ENCODE measurements around the gene TBC1D8B. TPM values are rescaled to one million over a fixed set of nuclear protein-coding genes. Genes with fewer than 3 reads are reported as not detected.
"Not testable (repeated sequence)": the region's sequence is repeated elsewhere in the genome, so short reads cannot be mapped to it uniquely, and the experiment has no call there.

TBC1D8B gene
- 8.4 TPM for total RNA-seq

DNA sequence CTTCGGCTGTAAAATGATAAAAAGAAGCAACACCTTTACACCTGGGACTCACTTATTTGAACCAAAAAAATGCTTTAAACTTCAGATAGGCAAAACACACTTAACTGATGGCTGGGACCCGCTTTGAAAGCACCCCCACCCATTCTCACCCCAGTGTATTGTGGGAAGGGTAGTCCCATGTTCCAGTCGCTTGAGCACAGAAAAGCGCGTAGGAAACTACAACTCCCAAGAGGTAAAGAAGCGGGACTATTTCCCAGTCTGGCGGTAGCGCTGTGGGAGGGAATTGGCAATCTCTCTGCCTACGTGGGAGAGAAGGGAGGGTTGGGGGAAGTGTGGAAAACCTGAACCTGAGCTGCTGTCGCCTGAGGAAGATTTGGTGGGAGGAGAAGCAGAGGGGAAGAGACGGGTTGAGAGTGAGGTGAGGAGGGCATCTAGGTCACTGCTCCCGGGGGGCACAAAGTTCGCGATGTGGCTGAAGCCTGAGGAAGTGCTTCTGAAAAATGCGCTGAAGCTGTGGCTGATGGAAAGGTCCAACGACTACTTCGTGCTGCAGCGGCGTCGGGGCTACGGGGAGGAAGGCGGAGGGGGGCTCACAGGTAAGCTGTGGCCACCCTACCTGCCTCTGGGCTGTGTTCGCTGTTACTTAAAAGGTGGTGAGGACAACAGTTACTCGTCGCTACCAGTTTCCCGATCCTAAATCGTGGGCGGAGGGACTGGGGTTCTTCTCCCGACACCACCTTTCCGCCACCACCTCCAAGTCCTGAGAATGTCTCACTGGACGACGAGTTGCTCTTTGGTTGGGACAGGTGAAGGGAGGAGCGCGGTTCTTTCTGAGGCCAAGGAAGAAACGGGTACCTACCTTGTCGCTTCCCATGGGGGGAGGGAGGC is at the start of gene TBC1D8B:
TSS of gene TBC1D8B (plus strand) at position 286 of the 888 bp plus-strand sequence. CDS start at position 467, 181 bp downstream.
- no peaks in the 10 kb centered on the region for H3K36me3 ChIP-seq (ENCODE audit: control insufficient read depth in 3 of 3, insufficient read depth in 3 of 3, low read length in 3 of 3)
- H3K4me3 ChIP-seq (ENCODE audit: low read length in 3 of 3), result peak within 1 kb of the TSS; percentile 81 to 86 (median 85)
- peak within 1 kb of the TSS; percentile 76 to 79 (median 79) for H3K9ac ChIP-seq (ENCODE audit: low read depth in 1 of 3, low read length in 3 of 3)
- peaks cover 0 to 7% (median 2%) of the 10 kb centered on the region in 3 donors for H3K4me1 ChIP-seq (ENCODE audit: control insufficient read depth in 3 of 3, insufficient read depth in 3 of 3, low read length in 3 of 3)
- H3K9me3 ChIP-seq (ENCODE audit: control insufficient read depth in 3 of 3, low read length in 3 of 3), result no peaks in the 10 kb centered on the region
- H3K27me3 ChIP-seq (ENCODE audit: control insufficient read depth in 3 of 3, insufficient read depth in 3 of 3, low read length in 3 of 3), result peaks cover 0 to 31% (median 0%) of the 10 kb centered on the region in 3 donors
- no peak within 1 kb of the TSS for H3K27ac ChIP-seq (ENCODE audit: low read depth, low read length)

DNA sequence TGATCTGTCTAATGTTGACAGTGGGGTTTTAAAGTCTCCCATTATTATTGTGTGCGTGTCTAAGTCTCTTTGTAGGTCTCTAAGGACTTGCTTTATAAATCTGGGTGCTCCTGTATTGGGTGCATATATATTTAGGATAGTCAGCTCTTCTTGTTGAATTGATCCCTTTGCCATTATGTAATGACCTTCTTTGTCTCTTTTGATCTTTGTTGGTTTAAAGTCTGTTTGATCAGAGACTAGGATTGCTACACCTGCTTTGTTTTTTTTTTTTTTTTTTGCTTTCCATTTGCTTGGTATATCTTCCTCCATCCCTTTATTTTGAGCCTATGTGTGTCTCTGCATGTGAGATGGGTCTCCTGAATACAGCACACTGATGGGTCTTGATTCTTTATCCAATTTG is 33.2 kb upstream of the TBC1D8B start:
- not testable (repeated sequence) for H3K9ac ChIP-seq (ENCODE audit: low read depth in 1 of 3, low read length in 3 of 3); H3K4me3 ChIP-seq (ENCODE audit: low read length in 3 of 3); H3K27me3 ChIP-seq (ENCODE audit: control insufficient read depth in 3 of 3, insufficient read depth in 3 of 3, low read length in 3 of 3); H3K27ac ChIP-seq (ENCODE audit: low read depth, low read length); H3K4me1 ChIP-seq (ENCODE audit: control insufficient read depth in 3 of 3, insufficient read depth in 3 of 3, low read length in 3 of 3); H3K36me3 ChIP-seq (ENCODE audit: control insufficient read depth in 3 of 3, insufficient read depth in 3 of 3, low read length in 3 of 3); H3K9me3 ChIP-seq (ENCODE audit: control insufficient read depth in 3 of 3, low read length in 3 of 3)

DNA sequence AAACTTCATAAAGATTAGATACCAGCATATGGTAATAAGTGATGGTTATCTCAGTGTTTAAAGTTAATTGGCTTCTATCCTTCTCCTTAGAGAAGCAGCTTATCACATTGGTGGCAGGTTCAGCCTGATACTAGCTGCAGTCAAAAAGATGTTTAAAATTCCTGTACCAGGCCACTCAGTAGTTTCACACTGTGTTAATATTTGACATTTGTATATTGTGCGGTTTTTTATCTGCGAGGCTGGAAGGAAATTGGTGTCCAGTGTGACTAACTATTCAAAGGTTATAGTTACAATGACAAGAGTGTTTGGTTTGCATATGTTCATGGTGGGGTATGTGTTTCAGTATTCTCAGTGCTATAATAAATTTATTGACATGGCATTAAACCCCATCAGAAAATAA is 27.5 kb upstream of the TBC1D8B start:
- no peak overlapping the region for H3K27ac ChIP-seq (ENCODE audit: low read depth, low read length)
- H3K4me3 ChIP-seq (ENCODE audit: low read length in 3 of 3), result no peak overlapping the region
- no peaks in the 10 kb centered on the region for H3K4me1 ChIP-seq (ENCODE audit: control insufficient read depth in 3 of 3, insufficient read depth in 3 of 3, low read length in 3 of 3)
- no peaks in the 10 kb centered on the region for H3K27me3 ChIP-seq (ENCODE audit: control insufficient read depth in 3 of 3, insufficient read depth in 3 of 3, low read length in 3 of 3)
- H3K9ac ChIP-seq (ENCODE audit: low read depth in 1 of 3, low read length in 3 of 3), result no peak overlapping the region
- H3K36me3 ChIP-seq (ENCODE audit: control insufficient read depth in 3 of 3, insufficient read depth in 3 of 3, low read length in 3 of 3), result no peaks in the 10 kb centered on the region
- no peaks in the 10 kb centered on the region for H3K9me3 ChIP-seq (ENCODE audit: control insufficient read depth in 3 of 3, low read length in 3 of 3)

DNA sequence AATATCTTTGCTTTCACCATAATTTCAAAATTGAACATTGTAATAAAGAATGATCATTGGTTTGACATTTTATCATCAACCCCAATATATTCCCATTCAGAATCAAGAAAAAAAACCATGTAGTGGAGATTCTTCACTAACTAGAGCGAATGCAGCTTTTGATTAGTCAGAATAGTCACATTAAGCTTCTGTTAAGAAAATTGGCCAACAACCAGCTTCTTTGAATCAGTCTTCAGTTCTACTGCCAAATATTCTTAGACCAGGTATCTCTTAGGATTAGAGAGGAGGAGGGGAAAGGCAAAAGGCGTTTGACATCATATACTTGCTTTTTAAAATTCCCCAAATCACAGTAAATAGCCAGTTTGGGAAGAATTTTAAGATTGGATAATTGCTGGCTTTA is 22.2 kb upstream of the TBC1D8B start:
- Histone ChIP-seq H3K27me3 (ENCODE audit: control insufficient read depth in 3 of 3, insufficient read depth in 3 of 3, low read length in 3 of 3) (peaks cover 0 to under 1% (median 0%) of the 10 kb centered on the region in 3 donors), H3K9me3 (ENCODE audit: control insufficient read depth in 3 of 3, low read length in 3 of 3) (no peaks in the 10 kb centered on the region), H3K4me3 (ENCODE audit: low read length in 3 of 3) (no peak overlapping the region)

DNA sequence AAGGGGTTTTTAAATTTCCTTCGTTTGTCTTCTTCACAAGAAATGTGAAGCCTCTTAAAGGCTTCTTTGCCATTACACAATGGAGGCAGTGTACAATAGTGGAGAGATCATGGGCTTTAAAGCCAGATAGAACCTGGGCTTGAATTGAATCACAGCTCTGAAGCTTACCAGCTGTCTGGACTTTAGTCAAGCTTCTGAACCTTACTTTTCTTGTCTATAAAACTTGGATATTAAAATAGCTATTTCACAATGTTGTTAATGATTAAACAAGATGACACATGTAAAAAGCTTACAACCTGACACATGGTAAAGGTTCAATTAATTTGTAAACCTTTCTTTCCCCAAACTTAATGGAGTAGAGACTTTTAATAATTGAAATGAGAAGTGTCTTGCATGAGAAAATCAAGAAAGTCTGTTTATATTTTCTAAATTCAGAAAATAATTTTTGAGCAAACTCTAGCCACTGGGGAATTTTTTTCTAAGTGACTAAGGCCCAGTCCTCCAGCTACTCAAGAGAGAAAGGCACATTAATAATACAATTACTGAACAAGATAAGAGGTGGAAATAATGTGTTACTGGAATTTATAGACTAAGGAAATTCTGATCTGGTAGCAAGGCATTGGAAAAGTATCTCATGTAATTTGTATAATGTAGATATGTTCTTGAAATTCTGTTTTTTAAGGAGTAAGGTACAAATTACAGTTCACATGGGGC is 21.7 kb upstream of the TBC1D8B start:
- H3K9ac ChIP-seq (ENCODE audit: low read depth in 1 of 3, low read length in 3 of 3), result no peak overlapping the region
- H3K9me3 ChIP-seq (ENCODE audit: control insufficient read depth in 3 of 3, low read length in 3 of 3), result no peaks in the 10 kb centered on the region
- H3K36me3 ChIP-seq (ENCODE audit: control insufficient read depth in 3 of 3, insufficient read depth in 3 of 3, low read length in 3 of 3), result no peaks in the 10 kb centered on the region
- H3K4me1 ChIP-seq (ENCODE audit: control insufficient read depth in 3 of 3, insufficient read depth in 3 of 3, low read length in 3 of 3), result no peaks in the 10 kb centered on the region
- no peak overlapping the region for H3K27ac ChIP-seq (ENCODE audit: low read depth, low read length)
- H3K4me3 ChIP-seq (ENCODE audit: low read length in 3 of 3), result no peak overlapping the region
- H3K27me3 ChIP-seq (ENCODE audit: control insufficient read depth in 3 of 3, insufficient read depth in 3 of 3, low read length in 3 of 3), result peaks cover 0 to 2% (median 0%) of the 10 kb centered on the region in 3 donors

More for the DNA sequence above, 22.2 kb upstream of the TBC1D8B start:
- Histone ChIP-seq H3K4me1 (ENCODE audit: control insufficient read depth in 3 of 3, insufficient read depth in 3 of 3, low read length in 3 of 3) (no peaks in the 10 kb centered on the region), H3K27ac (ENCODE audit: low read depth, low read length) (no peak overlapping the region), H3K9ac (ENCODE audit: low read depth in 1 of 3, low read length in 3 of 3) (no peak overlapping the region), H3K36me3 (ENCODE audit: control insufficient read depth in 3 of 3, insufficient read depth in 3 of 3, low read length in 3 of 3) (no peaks in the 10 kb centered on the region)

DNA sequence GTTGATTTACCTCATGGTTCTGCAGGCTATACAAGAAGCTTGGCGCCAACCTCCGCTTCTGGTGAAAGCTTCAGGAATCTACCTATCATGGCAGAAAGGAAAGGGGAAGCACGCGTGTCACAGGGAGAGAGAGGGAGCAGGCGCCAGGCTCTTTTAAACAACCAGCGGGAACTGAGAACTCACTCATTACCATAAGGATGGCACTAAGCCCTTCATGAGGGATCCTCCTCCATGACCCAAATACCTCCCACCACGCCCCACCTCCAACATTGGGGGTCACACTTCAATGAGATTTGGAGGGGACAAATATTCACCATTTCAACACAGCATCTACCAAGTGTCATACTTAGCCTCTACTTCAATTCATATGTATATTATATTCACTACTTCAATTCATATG is 18.8 kb upstream of the TBC1D8B start:
- H3K27me3 ChIP-seq (ENCODE audit: control insufficient read depth in 3 of 3, insufficient read depth in 3 of 3, low read length in 3 of 3), result peaks cover 0 to 2% (median 0%) of the 10 kb centered on the region in 3 donors

DNA sequence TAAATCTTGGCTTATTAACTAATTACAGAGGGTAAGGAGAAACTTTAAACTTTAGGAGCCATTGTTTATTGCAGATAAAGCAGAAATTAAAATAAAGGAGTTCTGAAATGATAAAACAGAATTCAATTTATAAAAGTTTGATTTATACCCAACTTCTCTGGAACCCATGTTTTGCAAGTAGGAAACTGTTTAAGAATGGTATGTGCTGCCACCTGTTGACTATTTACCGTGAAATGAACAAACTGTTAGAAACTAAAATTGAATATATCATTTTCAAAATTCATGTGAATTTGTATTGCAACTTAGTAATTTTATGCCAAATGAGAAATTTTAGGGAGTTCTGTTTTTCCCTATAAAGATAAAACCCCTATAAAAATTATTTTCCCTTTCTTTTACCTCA is 11.0 kb upstream of the TBC1D8B start:
- Histone ChIP-seq H3K4me1 (ENCODE audit: control insufficient read depth in 3 of 3, insufficient read depth in 3 of 3, low read length in 3 of 3) (no peaks in the 10 kb centered on the region), H3K4me3 (ENCODE audit: low read length in 3 of 3) (no peak overlapping the region), H3K36me3 (ENCODE audit: control insufficient read depth in 3 of 3, insufficient read depth in 3 of 3, low read length in 3 of 3) (no peaks in the 10 kb centered on the region), H3K27ac (ENCODE audit: low read depth, low read length) (no peak overlapping the region), H3K27me3 (ENCODE audit: control insufficient read depth in 3 of 3, insufficient read depth in 3 of 3, low read length in 3 of 3) (no peaks in the 10 kb centered on the region), H3K9me3 (ENCODE audit: control insufficient read depth in 3 of 3, low read length in 3 of 3) (no peaks in the 10 kb centered on the region), H3K9ac (ENCODE audit: low read depth in 1 of 3, low read length in 3 of 3) (no peak overlapping the region)

More for the DNA sequence above, 18.8 kb upstream of the TBC1D8B start:
- Histone ChIP-seq H3K4me1 (ENCODE audit: control insufficient read depth in 3 of 3, insufficient read depth in 3 of 3, low read length in 3 of 3) (no peaks in the 10 kb centered on the region), H3K4me3 (ENCODE audit: low read length in 3 of 3) (no peak overlapping the region), H3K9me3 (ENCODE audit: control insufficient read depth in 3 of 3, low read length in 3 of 3) (no peaks in the 10 kb centered on the region), H3K36me3 (ENCODE audit: control insufficient read depth in 3 of 3, insufficient read depth in 3 of 3, low read length in 3 of 3) (no peaks in the 10 kb centered on the region), H3K27ac (ENCODE audit: low read depth, low read length) (no peak overlapping the region), H3K9ac (ENCODE audit: low read depth in 1 of 3, low read length in 3 of 3) (no peak overlapping the region)

DNA sequence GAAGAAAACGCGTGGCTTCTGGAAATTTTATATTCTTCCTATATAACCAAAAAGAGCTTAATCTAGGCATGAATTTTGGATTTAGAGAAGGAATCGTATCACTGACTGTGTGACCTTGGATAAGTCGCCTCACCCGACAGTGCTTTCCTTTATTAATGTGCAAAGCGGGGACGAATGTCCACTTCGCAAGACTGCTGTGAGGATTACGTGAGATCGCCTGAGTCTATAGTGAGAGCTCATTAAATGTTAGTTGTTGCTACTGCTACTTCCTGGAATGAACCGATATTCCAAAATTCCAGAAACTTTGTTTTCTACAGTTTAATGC is 448 bp upstream of the TBC1D8B start:
- no peaks in the 10 kb centered on the region for H3K36me3 ChIP-seq (ENCODE audit: control insufficient read depth in 3 of 3, insufficient read depth in 3 of 3, low read length in 3 of 3)
- peak overlapping the region in 1 of 3 donors; percentile 71 for H3K9ac ChIP-seq (ENCODE audit: low read depth in 1 of 3, low read length in 3 of 3)
- peak overlapping the region; percentile 81 to 86 (median 85) for H3K4me3 ChIP-seq (ENCODE audit: low read length in 3 of 3)
- H3K9me3 ChIP-seq (ENCODE audit: control insufficient read depth in 3 of 3, low read length in 3 of 3), result no peaks in the 10 kb centered on the region
- no peak overlapping the region for H3K27ac ChIP-seq (ENCODE audit: low read depth, low read length)
- H3K4me1 ChIP-seq (ENCODE audit: control insufficient read depth in 3 of 3, insufficient read depth in 3 of 3, low read length in 3 of 3), result peaks cover 0 to 7% (median 2%) of the 10 kb centered on the region in 3 donors
- peaks cover 0 to 31% (median 0%) of the 10 kb centered on the region in 3 donors for H3K27me3 ChIP-seq (ENCODE audit: control insufficient read depth in 3 of 3, insufficient read depth in 3 of 3, low read length in 3 of 3)

DNA sequence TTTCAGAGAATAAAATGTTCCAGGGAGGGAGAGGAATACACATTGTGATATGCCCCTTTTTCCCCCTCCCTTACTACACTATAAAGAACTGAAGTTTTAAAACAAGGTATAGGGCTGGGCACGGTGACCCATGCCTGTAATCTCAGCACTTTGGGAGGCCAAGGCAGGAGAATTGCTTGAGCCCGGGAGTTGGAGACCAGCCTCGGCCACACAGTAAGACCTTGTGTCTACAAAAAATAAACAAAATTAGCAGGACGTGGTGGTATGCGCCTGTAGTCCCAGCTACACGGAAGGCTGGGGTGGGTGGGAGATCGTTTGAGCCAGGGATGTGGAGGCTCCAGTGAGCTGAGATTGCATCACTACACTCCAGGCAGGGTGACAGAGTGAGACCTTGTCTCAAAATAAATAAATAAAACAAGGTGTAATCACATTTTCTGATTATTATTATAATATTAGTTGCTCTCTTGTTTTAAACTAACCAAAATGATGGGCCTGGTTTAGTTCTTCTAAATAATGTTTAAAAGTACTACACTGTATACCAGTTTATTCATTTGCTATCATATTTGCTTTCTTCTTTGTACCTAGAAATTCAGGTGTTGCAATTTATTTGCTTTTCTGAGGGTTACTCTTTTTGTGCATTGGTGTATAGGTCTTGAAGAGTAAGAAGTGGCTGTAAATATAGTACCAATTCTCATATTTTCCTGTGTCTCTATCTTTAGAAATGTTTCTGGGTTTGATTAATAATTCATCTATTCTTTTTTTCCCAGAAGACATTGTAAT is 8.8 kb downstream of the TBC1D8B start:
- H3K27ac ChIP-seq (ENCODE audit: low read depth, low read length), result no peak overlapping the region
- no peaks in the 10 kb centered on the region for H3K36me3 ChIP-seq (ENCODE audit: control insufficient read depth in 3 of 3, insufficient read depth in 3 of 3, low read length in 3 of 3)
- H3K27me3 ChIP-seq (ENCODE audit: control insufficient read depth in 3 of 3, insufficient read depth in 3 of 3, low read length in 3 of 3), result no peaks in the 10 kb centered on the region
- no peak overlapping the region for H3K4me3 ChIP-seq (ENCODE audit: low read length in 3 of 3)
- no peaks in the 10 kb centered on the region for H3K4me1 ChIP-seq (ENCODE audit: control insufficient read depth in 3 of 3, insufficient read depth in 3 of 3, low read length in 3 of 3)
- no peak overlapping the region for H3K9ac ChIP-seq (ENCODE audit: low read depth in 1 of 3, low read length in 3 of 3)
- H3K9me3 ChIP-seq (ENCODE audit: control insufficient read depth in 3 of 3, low read length in 3 of 3), result no peaks in the 10 kb centered on the region
